Measurements from ENCODE around the gene UVRAG.

UVRAG gene

DNA sequence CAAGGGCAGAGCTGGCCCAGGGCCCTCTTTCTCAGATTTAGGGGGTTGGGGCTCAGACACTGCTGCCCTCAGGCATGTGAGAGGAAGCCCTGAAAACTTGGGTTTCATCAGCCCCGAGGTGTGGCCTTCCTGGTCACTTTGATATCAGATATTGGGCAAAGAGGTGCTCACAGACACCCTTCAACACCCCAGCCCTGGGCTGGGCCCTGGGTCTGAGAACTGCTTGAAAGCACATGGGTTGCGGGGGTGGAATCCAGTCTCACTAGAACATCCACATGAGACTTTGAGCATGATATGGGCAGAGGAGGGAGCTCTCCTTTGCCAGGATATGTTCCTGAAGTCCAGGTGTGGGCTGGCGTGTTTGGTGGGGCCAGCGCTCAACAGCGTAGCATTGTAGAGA is 36.0 kb upstream of the UVRAG start:
- peaks cover 27 to 53% of the 10 kb centered on the region in 2 donors for H3K4me1 Mint-ChIP-seq
- no peaks in the 10 kb centered on the region for H3K27me3 Mint-ChIP-seq
- ATAC-seq (replicated peaks) (no peak), DNase-seq (no peak)
- no peak overlapping the region for H3K27ac Mint-ChIP-seq
- H3K36me3 Mint-ChIP-seq = peaks cover 23 to 46% of the 10 kb centered on the region in 2 donors
- no peaks in the 10 kb centered on the region for H3K9me3 Mint-ChIP-seq
- no peak overlapping the region for H3K4me3 Mint-ChIP-seq

GRCh38 chr11:75779960-75780359 is 35.0 kb upstream of the UVRAG start:
- Mint-ChIP-seq H3K4me1 (peaks cover 26 to 43% of the 10 kb centered on the region in 2 donors), H3K4me3 (no peak overlapping the region), H3K36me3 (peaks cover 28 to 51% of the 10 kb centered on the region in 2 donors), H3K27me3 (no peaks in the 10 kb centered on the region), H3K27ac (peak overlapping the region; percentile 76), H3K9me3 (no peaks in the 10 kb centered on the region)
- no peak for ATAC-seq (replicated peaks)
- no peak for DNase-seq

- Mint-ChIP-seq H3K27ac (no peak overlapping the region), H3K4me3 (no peak overlapping the region), H3K4me1 (peaks cover 22 to 33% of the 10 kb centered on the region in 2 donors), H3K36me3 (peaks cover 31 to 52% of the 10 kb centered on the region in 2 donors), H3K9me3 (no peaks in the 10 kb centered on the region), H3K27me3 (no peaks in the 10 kb centered on the region)
- ATAC-seq (replicated peaks) = no peak
- DNase-seq = no peak
Observed at GRCh38 chr11:75780888-75781287, 34.1 kb upstream of the UVRAG start.

- ATAC-seq (replicated peaks) = no peak
- Mint-ChIP-seq H3K36me3 (peaks cover 27 to 52% of the 10 kb centered on the region in 2 donors), H3K4me1 (peaks cover 19 to 29% of the 10 kb centered on the region in 2 donors), H3K9me3 (no peaks in the 10 kb centered on the region), H3K27me3 (no peaks in the 10 kb centered on the region), H3K4me3 (no peak overlapping the region), H3K27ac (no peak overlapping the region)
- no peak for DNase-seq
Observed at GRCh38 chr11:75781296-75781695, 33.7 kb upstream of the UVRAG start.

DNA sequence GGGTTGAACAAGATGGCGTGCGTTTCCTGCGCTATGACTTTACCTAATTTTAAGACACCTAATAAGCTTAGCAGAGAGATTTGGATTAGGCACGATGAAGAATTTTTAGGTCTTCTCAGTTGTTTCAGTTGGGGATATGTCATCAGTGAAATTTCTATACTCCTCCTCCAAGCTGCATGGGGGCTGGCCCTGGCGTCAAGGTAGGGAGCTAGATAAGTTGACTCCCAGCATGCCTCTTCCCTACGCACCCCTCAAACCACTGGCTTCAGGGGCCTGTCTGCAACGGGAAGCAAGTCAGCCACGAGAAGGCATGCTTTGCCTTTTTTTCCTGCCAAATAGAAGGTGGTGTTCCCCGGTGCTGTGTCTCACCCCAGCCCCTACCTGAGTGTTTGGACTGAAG is 33.2 kb upstream of the UVRAG start:
- no peaks in the 10 kb centered on the region for H3K9me3 Mint-ChIP-seq
- no peak for DNase-seq
- peaks cover 18 to 24% of the 10 kb centered on the region in 2 donors for H3K4me1 Mint-ChIP-seq
- H3K4me3 Mint-ChIP-seq = no peak overlapping the region
- no peak for ATAC-seq (replicated peaks)
- H3K27ac Mint-ChIP-seq = no peak overlapping the region
- H3K36me3 Mint-ChIP-seq = peaks cover 22 to 50% of the 10 kb centered on the region in 2 donors
- no peaks in the 10 kb centered on the region for H3K27me3 Mint-ChIP-seq

DNA sequence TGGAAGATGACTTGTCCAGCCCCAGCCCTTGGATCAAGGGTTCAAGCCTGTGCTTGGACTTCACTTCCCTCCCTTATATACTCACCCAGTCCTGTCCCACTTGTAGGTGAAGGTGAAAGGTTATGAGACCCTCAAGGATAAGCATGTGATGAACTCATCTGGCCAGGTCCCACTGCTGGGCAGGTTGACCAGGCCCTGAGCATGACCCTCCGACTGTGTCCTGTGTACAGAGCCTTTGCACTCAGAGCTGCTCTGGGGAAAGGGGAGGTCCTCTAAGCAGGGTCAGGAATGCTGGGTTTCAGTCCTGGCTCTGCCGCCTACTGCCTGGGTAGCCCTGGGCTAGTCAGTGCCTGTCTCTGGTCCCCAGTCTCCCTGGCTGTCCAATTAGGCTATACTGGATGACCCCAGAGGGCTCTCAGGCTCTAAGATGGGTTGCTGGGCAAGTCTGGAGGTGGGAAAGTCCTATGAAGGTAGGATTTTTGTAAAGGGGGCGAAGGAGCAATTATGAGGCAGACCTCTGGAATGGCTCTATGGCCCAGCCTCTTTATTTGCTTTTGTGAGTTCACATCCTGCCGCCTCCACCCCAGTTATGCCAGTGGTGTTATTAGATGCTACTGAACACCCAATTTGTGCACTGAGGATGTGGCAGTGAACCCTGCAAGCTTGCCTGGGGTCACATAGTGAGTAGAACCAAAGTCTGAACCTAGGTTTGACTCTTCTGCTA is 32.3 kb upstream of the UVRAG start:
- H3K36me3 Mint-ChIP-seq = peaks cover 23 to 48% of the 10 kb centered on the region in 2 donors
- peaks cover 10 to 15% of the 10 kb centered on the region in 2 donors for H3K4me1 Mint-ChIP-seq
- H3K27me3 Mint-ChIP-seq = no peaks in the 10 kb centered on the region
- no peak for DNase-seq
- no peak for ATAC-seq (replicated peaks)
- H3K27ac Mint-ChIP-seq = no peak overlapping the region
- H3K4me3 Mint-ChIP-seq = no peak overlapping the region
- no peaks in the 10 kb centered on the region for H3K9me3 Mint-ChIP-seq

- Mint-ChIP-seq H3K4me3 (no peak overlapping the region), H3K27ac (no peak overlapping the region), H3K9me3 (no peaks in the 10 kb centered on the region), H3K4me1 (peaks cover 4 to 8% of the 10 kb centered on the region in 2 donors), H3K27me3 (no peaks in the 10 kb centered on the region), H3K36me3 (peaks cover 25 to 44% of the 10 kb centered on the region in 2 donors)
- DNase-seq = no peak
- no peak for ATAC-seq (replicated peaks)
Observed at GRCh38 chr11:75783416-75784084, 31.5 kb upstream of the UVRAG start.

DNA sequence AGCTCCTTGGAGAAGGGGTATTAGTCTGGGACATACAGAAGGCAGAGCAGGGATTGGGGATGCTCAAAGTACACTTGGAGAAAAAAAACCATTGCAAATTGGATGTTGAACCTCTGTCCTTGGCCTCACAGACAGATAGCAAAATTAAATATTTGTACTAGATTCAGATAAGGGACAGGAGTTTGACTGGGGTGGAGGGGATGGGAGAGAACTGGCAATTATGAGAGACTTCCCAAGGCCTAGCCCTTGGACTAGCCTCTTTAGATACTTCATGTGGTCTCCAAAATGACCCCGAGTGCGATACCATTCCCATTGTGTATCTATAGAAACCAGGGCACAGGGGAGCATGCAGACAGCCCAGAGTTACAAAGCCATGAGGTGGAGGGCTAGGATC is 30.9 kb upstream of the UVRAG start:
- DNase-seq = no peak
- no peak overlapping the region for H3K27ac Mint-ChIP-seq
- peaks cover 29 to 48% of the 10 kb centered on the region in 2 donors for H3K36me3 Mint-ChIP-seq
- H3K4me1 Mint-ChIP-seq = peaks cover 4 to 8% of the 10 kb centered on the region in 2 donors
- no peak for ATAC-seq (replicated peaks)
- H3K27me3 Mint-ChIP-seq = no peaks in the 10 kb centered on the region
- no peak overlapping the region for H3K4me3 Mint-ChIP-seq
- no peaks in the 10 kb centered on the region for H3K9me3 Mint-ChIP-seq

GRCh38 chr11:75784506-75784905 is 30.5 kb upstream of the UVRAG start:
- DNase-seq = no peak
- H3K27me3 Mint-ChIP-seq = no peaks in the 10 kb centered on the region
- no peaks in the 10 kb centered on the region for H3K9me3 Mint-ChIP-seq
- peaks cover 32 to 50% of the 10 kb centered on the region in 2 donors for H3K36me3 Mint-ChIP-seq
- no peak for ATAC-seq (replicated peaks)
- H3K4me3 Mint-ChIP-seq = no peak overlapping the region
- no peak overlapping the region for H3K27ac Mint-ChIP-seq
- peaks cover 4 to 8% of the 10 kb centered on the region in 2 donors for H3K4me1 Mint-ChIP-seq

DNA sequence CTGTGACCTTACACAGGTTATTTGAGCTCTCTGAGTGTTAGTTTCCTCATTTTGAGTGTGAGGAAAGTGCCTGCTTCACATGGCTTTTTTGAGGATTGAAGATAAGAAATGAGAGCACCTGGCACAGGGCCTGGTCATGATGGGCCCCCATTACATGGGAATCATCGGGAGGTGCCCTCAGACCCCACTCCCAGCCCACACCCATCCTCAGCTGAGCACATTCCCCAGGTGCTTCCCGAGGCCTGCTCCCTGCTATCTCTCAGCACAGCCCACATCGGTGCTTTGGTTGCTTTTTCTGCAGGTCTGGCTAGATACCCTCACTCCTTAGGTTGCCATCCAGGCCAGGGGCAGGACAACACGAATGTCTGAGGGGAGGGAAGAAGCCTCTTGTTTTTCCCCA is 29.8 kb upstream of the UVRAG start:
- H3K27me3 Mint-ChIP-seq = no peaks in the 10 kb centered on the region
- H3K9me3 Mint-ChIP-seq = no peaks in the 10 kb centered on the region
- DNase-seq (no peak), ATAC-seq (replicated peaks) (no peak)
- H3K4me1 Mint-ChIP-seq = peaks cover 0 to 2% of the 10 kb centered on the region in 2 donors
- peaks cover 31 to 49% of the 10 kb centered on the region in 2 donors for H3K36me3 Mint-ChIP-seq
- H3K4me3 Mint-ChIP-seq = no peak overlapping the region
- no peak overlapping the region for H3K27ac Mint-ChIP-seq

GRCh38 chr11:75786101-75786736 is 28.8 kb upstream of the UVRAG start:
- Mint-ChIP-seq H3K27ac (no peak overlapping the region), H3K4me1 (no peaks in the 10 kb centered on the region), H3K36me3 (peaks cover 34 to 53% of the 10 kb centered on the region in 2 donors), H3K4me3 (no peak overlapping the region), H3K9me3 (no peaks in the 10 kb centered on the region), H3K27me3 (no peaks in the 10 kb centered on the region)
- ATAC-seq (replicated peaks) (no peak), DNase-seq (no peak)

GRCh38 chr11:75789521-75789920 is 25.5 kb upstream of the UVRAG start:
- no peaks in the 10 kb centered on the region for H3K27me3 Mint-ChIP-seq
- no peak overlapping the region for H3K4me3 Mint-ChIP-seq
- no peak overlapping the region for H3K27ac Mint-ChIP-seq
- H3K4me1 Mint-ChIP-seq = no peaks in the 10 kb centered on the region
- ATAC-seq (replicated peaks) = no peak
- peaks cover 43 to 74% of the 10 kb centered on the region in 2 donors for H3K36me3 Mint-ChIP-seq
- no peak for DNase-seq
- H3K9me3 Mint-ChIP-seq = no peaks in the 10 kb centered on the region

GRCh38 chr11:75790986-75791385 is 24.0 kb upstream of the UVRAG start:
- ATAC-seq (replicated peaks) (no peak), DNase-seq (no peak)
- Mint-ChIP-seq H3K27me3 (no peaks in the 10 kb centered on the region), H3K9me3 (no peaks in the 10 kb centered on the region), H3K4me1 (no peaks in the 10 kb centered on the region), H3K36me3 (peaks cover 41 to 69% of the 10 kb centered on the region in 2 donors), H3K27ac (no peak overlapping the region), H3K4me3 (no peak overlapping the region)

GRCh38 chr11:75792127-75792731 is 22.8 kb upstream of the UVRAG start:
- Mint-ChIP-seq H3K4me1 (peaks cover 2 to 6% of the 10 kb centered on the region in 2 donors), H3K27me3 (no peaks in the 10 kb centered on the region), H3K27ac (no peak overlapping the region), H3K9me3 (no peaks in the 10 kb centered on the region), H3K36me3 (peaks cover 49 to 72% of the 10 kb centered on the region in 2 donors), H3K4me3 (no peak overlapping the region)
- DNase-seq (no peak), ATAC-seq (replicated peaks) (no peak)

All from stimulated activated naive B cell treated with anti-CD40 and anti-IgM and Interleukin-4, amounts not matched to agents 10 μg/mL and 1 μg/mL and 100 μg/mL, for 72 hours (primary cell).